PFSK-1 (cell line): ENCODE measurements around the gene HNF4A.

ENCODE experiments used
- FOXP2 ChIP-seq: optimal IDR thresholded peaks from 2 replicates; pipeline ENCODE3; 2011; ENCODE audit warnings: borderline replicate concordance, control low read depth, inconsistent platforms; ENCODE audit not compliant: insufficient read depth; ENCODE audit errors: extremely low read length, extremely low read depth
- POLR2AphosphoS5 ChIP-seq: IDR thresholded peaks from 2 replicates; pipeline ENCODE4 v1.6.1; 2012; ENCODE audit warnings: low read depth, mild to moderate bottlenecking, control low read depth, low read length, moderate library complexity
- SIN3A ChIP-seq: IDR thresholded peaks from 2 replicates; pipeline ENCODE4 v1.6.1; 2012; ENCODE audit warnings: mild to moderate bottlenecking, low read length, moderate library complexity, borderline replicate concordance; ENCODE audit not compliant: insufficient read depth
- TAF1 ChIP-seq: IDR thresholded peaks from 2 replicates; pipeline ENCODE4 v1.6.1; 2012; ENCODE audit warnings: low read length, control low read depth, borderline replicate concordance; ENCODE audit not compliant: insufficient read depth
- TF ChIP-seq, protein P1 (sequence below), 2 experiments: IDR thresholded peaks; 2 replicates each; pipeline versions ENCODE4 v1.6.1 to v1.8.0; 2011 to 2012; ENCODE audit warnings: low read depth in 2 of 2, low read length in 2 of 2, control low read depth in 1 of 2, inconsistent platforms in 1 of 2, mild to moderate bottlenecking in 1 of 2, moderate library complexity in 1 of 2; ENCODE audit not compliant: insufficient read depth in 1 of 2

HNF4A gene

GRCh38 chr20:44411020-44411756 is 55.7 kb downstream of the HNF4A start:
- TF ChIP-seq SIN3A (no peak), POLR2AphosphoS5 (no peak), TAF1 (no peak), FOXP2 (no peak)
- TF ChIP-seq, protein P1, sequence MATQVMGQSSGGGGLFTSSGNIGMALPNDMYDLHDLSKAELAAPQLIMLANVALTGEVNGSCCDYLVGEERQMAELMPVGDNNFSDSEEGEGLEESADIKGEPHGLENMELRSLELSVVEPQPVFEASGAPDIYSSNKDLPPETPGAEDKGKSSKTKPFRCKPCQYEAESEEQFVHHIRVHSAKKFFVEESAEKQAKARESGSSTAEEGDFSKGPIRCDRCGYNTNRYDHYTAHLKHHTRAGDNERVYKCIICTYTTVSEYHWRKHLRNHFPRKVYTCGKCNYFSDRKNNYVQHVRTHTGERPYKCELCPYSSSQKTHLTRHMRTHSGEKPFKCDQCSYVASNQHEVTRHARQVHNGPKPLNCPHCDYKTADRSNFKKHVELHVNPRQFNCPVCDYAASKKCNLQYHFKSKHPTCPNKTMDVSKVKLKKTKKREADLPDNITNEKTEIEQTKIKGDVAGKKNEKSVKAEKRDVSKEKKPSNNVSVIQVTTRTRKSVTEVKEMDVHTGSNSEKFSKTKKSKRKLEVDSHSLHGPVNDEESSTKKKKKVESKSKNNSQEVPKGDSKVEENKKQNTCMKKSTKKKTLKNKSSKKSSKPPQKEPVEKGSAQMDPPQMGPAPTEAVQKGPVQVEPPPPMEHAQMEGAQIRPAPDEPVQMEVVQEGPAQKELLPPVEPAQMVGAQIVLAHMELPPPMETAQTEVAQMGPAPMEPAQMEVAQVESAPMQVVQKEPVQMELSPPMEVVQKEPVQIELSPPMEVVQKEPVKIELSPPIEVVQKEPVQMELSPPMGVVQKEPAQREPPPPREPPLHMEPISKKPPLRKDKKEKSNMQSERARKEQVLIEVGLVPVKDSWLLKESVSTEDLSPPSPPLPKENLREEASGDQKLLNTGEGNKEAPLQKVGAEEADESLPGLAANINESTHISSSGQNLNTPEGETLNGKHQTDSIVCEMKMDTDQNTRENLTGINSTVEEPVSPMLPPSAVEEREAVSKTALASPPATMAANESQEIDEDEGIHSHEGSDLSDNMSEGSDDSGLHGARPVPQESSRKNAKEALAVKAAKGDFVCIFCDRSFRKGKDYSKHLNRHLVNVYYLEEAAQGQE (IDR thresholded peaks at IDR 0.05; ENCODE audit: insufficient read depth in 1 of 2, low read depth in 2 of 2, low read length in 2 of 2): no peak

GRCh38 chr20:44411757-44412401 is 56.4 kb downstream of the HNF4A start:
- TF ChIP-seq POLR2AphosphoS5 (no peak), SIN3A (no peak), TAF1 (no peak), FOXP2 (no peak)
- TF ChIP-seq, protein P1 (IDR thresholded peaks at IDR 0.05; ENCODE audit: insufficient read depth in 1 of 2, low read depth in 2 of 2, low read length in 2 of 2): no peak

- TF ChIP-seq TAF1: no peak
- no peak for TF ChIP-seq SIN3A
- TF ChIP-seq POLR2AphosphoS5: no peak
- TF ChIP-seq FOXP2: no peak
- TF ChIP-seq, protein P1 (IDR thresholded peaks at IDR 0.05; ENCODE audit: insufficient read depth in 1 of 2, low read depth in 2 of 2, low read length in 2 of 2): no peak
These were observed 57.1 kb downstream of the HNF4A start for GRCh38 chr20:44412402-44413144.

GRCh38 chr20:44413575-44414345 is 58.3 kb downstream of the HNF4A start:
- TF ChIP-seq, protein P1 (IDR thresholded peaks at IDR 0.05; ENCODE audit: insufficient read depth in 1 of 2, low read depth in 2 of 2, low read length in 2 of 2): no peak
- TF ChIP-seq POLR2AphosphoS5 (no peak), SIN3A (no peak), FOXP2 (no peak), TAF1 (no peak)
